ENCODE results near the gene VOPP1.
"Not testable (repeated sequence)": the region's sequence is repeated elsewhere in the genome, so short reads cannot be mapped to it uniquely, and the experiment has no call there.

Gene VOPP1

GRCh38 chr7:55484241-55484640, 88.1 kb downstream of the VOPP1 start:
- DNase-seq = no peak

GRCh38 chr7:55483046-55483445, 89.3 kb downstream of the VOPP1 start:
- DNase-seq = no peak

- no peak for DNase-seq
Measured at GRCh38 chr7:55481155-55481554, 91.1 kb downstream of the VOPP1 start.

- DNase-seq = no peak
Measured at GRCh38 chr7:55478700-55479099, 93.6 kb downstream of the VOPP1 start.

GRCh38 chr7:55477781-55478374, 94.4 kb downstream of the VOPP1 start:
- no peak for DNase-seq

DNA sequence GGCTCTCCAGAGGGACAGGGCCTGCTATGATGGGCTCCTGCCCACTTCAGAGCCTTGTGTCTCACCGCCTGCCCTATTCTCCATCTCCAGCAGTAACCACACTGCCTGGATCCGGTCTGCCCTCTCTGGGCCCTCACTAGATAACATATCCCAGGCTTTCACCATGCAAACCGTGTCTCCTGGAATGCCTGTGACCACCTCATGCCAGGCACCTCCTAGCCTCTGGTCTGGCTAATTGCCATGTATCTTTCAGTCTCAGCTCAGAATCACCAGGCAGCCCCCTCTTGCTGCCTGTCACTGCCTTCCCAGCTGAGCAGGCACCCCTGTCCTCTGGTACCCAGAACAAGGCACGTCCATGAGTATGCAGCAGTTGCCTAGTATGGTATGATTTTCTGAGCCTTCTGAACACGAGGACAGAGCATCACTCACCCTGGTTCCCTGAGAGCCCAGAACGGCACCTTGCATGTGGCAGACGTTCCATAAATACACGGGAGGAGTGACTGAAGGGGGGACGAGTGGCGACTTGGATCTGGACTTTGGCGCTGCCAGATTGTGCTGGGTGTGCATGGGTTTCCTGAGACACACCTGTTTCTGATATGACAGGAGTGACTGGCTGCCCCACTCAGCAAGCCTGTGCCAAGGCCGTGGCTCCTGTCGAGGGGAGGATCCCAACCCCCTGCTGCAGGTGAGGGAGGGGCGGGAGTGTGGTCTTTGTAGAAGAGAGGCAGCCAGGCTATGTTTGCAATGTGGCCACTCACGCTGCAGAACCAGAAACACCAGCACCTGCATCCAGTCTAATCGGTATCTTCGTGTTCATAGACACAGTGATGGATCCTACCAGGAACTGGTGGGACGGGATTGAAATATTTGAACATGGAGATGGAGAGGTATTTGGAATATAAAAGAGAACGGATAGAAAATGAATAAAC, 95.2 kb downstream of the VOPP1 start:
- no peak for DNase-seq

DNA sequence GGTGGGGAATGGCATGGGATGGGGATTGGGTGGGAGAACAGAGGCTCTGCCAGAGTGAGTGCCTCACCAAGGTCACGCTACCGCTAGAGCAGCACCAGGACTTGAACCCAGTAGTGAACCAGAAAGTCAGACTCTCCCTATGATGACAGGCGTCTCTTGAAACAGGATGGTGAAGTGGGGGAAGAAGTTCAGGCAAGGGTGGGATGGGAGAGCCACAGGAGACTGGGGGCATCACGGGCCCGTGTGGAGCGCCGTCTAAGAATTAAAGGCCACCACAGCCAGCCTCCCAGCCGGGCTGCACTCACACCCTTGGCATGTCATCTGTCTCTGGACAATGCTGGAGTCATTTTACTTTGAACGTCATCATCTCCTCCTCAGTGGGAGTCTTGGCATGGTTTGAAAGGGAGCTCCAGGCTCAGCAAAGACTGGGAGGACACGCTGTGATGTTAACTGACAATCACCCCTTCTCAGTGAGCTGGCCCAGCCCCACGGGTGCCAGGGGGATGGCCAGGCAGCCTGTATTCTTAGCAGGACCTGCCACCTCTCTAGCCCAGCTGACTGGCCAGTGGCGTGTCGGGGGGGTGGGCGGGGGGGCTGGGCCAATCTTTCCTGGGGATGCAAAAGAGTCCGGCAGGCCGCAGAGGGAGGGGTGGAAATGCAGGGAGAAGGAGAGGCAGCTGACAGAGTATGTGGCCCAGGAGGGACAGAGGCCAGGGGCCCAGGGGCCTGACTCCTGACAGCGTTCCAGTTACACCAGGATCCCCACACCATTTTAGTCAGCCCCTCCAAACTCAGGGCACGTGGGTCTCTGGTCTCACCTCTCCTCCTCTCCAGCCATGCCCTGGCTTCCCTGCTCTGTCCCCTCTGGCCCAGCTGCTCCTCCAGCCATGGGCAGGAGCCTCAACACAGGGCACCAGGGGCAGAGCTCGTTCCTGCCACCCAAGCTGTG, 96.2 kb downstream of the VOPP1 start:
- DNase-seq = no peak

DNA sequence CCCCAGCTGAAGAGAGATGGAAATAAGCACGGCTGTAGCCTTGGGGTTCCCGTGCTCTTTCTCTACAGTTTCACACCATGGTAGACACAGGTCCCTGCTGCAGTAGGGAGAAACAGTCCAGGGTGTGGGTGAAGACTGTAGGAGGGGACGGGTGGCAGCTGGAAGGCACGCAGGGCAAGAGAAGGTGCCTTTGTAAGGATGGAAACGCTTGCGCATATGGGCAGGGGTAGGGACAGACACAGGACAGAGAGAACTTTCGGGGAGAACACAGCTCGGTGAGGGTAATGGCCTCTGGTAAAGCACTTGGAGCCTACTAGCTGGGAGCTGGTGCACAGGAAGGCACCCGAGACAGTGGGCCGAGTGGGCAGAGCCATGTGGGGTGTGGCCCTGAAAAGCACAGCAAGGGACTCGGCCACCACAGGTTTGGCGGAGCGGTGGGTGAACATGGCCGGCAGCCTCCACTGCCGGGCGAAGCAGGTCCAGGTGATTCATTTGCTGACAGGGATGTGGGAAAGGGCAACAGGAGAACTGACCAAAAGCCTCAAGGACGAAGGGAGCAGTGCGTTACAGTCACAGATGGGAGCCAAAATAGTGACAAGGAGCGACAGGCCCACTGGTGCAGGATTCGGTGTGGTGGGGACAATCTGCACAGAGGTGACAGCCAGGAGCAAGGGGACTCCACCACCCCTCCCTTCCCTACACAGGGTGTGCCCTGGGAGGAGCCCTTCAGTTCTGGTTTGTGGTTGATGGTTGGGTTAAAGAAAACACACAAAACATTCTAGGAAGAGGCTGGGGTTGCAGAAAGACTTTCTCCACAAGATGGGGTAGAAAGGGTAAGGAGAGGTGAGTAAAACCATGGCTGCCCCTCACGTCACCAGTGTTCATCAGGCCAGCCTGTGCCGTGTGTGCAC, 97.1 kb downstream of the VOPP1 start:
- DNase-seq = peak; percentile 27

GRCh38 chr7:55473932-55474331, 98.4 kb downstream of the VOPP1 start:
- DNase-seq = no peak

DNA sequence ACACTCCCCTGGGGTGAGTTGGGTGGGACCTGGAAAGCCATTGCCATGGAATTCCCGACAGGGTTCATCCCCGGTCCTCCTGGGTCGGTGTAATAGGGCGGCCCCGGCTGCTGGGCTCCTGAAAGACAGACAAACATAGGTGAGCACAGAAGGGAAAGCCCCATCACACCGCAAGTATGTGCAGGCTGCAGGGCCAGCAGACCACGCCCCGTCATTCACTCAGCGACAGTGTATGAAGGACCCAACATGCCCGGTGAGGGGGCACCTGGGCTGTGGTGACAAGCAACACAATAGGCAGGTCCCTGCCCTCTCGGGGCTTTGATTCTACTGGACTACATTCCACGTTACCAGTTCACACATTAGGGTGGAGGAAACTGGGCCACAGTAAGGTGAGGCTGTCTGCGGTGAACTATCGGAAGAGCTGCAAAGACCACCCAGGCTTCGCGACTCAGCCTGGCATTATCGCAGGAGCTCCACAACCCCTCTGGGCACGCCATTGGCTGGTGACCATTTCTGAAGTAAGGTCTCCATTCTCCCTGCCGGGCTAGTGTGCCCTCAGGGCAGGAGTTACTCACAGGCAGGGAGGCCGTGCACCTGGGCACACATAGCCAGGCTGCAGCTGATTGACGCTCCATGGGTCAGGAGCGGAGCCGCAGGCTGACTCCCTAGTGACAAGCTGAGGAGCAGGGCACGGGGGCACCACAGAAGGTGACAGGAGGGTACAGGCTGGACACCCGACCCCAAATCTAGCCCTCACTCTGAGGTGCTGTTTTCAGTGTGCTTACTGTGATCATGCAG, 99.2 kb downstream of the VOPP1 start:
- DNase-seq = no peak

DNA sequence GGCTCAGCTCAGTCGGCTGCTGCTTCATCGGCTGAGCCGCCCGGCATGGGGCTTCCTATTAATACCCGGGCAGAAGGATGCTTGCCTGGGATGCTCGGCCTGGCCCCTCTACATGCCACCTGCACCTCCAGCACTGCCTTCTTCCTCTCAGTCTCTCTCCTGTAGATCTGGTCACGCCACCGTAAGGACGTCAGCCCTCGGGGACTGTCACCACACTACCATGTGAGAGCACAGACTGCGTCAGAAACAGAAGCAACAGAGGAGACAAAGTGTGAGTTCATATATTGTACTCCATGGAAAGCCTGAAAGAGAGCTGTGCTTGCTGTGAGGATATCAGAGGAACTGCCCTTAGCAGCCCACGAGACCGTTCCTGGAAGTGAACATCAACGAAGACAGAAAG, 99.9 kb downstream of the VOPP1 start:
- not testable (repeated sequence) for DNase-seq

DNA sequence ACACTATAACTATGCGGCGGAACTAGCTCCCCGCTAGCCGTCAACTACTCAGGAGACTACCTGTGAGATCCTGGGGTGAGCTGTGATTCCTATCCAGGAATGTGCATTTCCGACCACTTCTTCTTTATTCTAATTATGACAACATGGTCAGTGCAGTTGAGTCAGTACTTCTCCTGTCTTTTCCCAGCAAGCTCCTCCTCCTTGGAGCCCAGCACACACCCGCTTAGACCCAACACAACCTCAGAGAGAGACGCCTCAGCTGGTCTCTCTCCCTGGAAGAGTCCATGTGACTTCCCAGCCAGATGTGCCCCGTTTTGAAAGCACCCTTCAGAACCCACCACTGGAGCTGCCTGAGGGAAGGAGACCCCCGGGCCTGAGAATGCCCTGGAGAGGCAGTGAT, 100.7 kb downstream of the VOPP1 start:
- not testable (repeated sequence) for DNase-seq

GRCh38 chr7:55470261-55470660, 102.0 kb downstream of the VOPP1 start:
- DNase-seq = no peak

GRCh38 chr7:55469721-55470120, 102.6 kb downstream of the VOPP1 start:
- DNase-seq = no peak

DNA sequence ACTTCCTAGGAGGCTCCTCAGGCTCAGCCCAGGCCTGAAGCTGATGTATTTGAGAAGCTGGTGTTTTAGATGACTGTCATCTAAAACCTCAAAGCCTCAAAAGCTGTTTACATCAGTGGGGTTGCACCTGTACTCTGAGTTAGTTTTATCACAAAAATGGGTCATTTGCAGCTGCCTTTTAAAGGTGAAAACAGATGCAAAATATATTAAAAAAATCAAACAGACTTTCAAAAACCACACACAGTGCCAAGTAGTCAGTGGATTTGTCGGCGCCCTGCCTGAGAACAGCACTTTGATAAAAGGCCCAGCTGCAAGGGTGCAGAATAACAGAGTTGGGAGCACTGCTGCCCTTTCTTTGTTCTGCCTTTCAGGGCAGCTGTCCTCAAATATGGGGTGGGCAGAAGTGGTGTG, 103.0 kb downstream of the VOPP1 start:
- DNase-seq = no peak

DNA sequence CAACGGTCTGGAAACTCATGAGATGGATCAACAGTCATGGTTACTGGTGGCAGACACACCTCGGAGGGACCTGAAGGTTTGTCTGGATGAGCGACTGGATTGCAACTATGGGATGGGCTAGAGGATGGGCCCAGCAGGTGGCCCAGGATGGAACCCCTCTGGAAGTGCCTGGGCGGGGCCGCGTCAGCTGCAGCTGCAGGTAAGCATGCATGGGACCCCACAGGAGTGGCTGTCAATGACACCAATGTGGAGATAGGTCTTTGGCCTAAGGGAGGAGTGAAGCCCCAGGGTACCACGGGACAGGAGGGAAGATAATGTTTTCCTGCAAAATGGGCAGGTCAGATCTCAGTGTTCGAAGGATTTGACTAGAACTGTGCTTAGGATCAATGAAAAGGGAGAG, 103.8 kb downstream of the VOPP1 start:
- no peak for DNase-seq

GRCh38 chr7:55467047-55467593, 105.2 kb downstream of the VOPP1 start:
- DNase-seq = no peak

- no peak for DNase-seq
Measured at GRCh38 chr7:55465691-55466090, 106.6 kb downstream of the VOPP1 start.

DNA sequence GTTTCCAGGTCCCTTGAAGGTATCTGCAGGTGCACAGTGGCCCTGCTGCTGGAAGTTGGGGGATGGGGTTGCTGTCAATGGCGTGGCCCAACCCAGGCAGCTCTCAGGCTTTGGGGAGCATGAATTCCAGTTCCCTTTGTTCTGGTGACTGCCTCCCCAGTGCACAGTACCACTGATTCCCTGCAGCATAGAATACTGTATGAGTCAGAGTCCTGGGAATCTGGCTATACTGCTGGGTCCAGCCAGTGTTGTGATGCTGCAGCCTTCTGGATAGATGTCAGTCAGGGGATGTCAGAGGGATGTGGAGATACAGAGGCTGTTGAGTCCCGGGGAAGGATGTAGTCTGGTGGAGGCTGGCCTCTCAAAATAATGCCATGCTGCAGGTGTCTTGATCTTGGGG, 107.9 kb downstream of the VOPP1 start:
- DNase-seq = no peak

- no peak for DNase-seq
Measured at GRCh38 chr7:55463686-55464262, 108.5 kb downstream of the VOPP1 start.

GRCh38 chr7:55458351-55458750, 114.0 kb downstream of the VOPP1 start:
- DNase-seq = no peak

Data from CD4-positive, alpha-beta T cell treated with Interleukin-15 for 1 hour (primary cell).